GM19324 (cell line): Measurements from ENCODE around the gene KIZ.

Experiments used
- ATAC-seq: cut with Tn5 transposase; IDR thresholded peaks from one replicate; pipeline ENCODE4 v1.9.1; 2021; ENCODE audit warnings: mild to moderate bottlenecking, moderate library complexity; ENCODE audit not compliant: unreplicated experiment, low FRiP score

The KIZ gene

GRCh38 chr20:21125849-21126580, at the start of gene KIZ:
Gene KIZ (plus strand): TSS chr20:21126082. CDS start chr20:21126116, 34 bp downstream.
- peak; percentile 97 for ATAC-seq

GRCh38 chr20:21077809-21078345, 48.0 kb upstream of the KIZ start:
- ATAC-seq = no peak

- no peak for ATAC-seq
These were observed 43.3 kb upstream of the KIZ start for GRCh38 chr20:21082584-21082983.

GRCh38 chr20:21083825-21084325, 42.0 kb upstream of the KIZ start:
- no peak for ATAC-seq

- no peak for ATAC-seq
These were observed 37.9 kb upstream of the KIZ start for GRCh38 chr20:21087862-21088540.

GRCh38 chr20:21089391-21089790, 36.5 kb upstream of the KIZ start:
- no peak for ATAC-seq

GRCh38 chr20:21090111-21090618, 35.7 kb upstream of the KIZ start:
- ATAC-seq = no peak

- no peak for ATAC-seq
These were observed 35.2 kb upstream of the KIZ start for GRCh38 chr20:21090721-21091120.

GRCh38 chr20:21092806-21093205, 33.1 kb upstream of the KIZ start:
- no peak for ATAC-seq

GRCh38 chr20:21096321-21097043, 29.4 kb upstream of the KIZ start:
- ATAC-seq = peak; percentile 37

- ATAC-seq = peak; percentile 41
These were observed 25.9 kb upstream of the KIZ start for GRCh38 chr20:21099751-21100577.

- ATAC-seq = no peak
These were observed 25.1 kb upstream of the KIZ start for GRCh38 chr20:21100578-21101452.

GRCh38 chr20:21101453-21101931, 24.4 kb upstream of the KIZ start:
- ATAC-seq = no peak

- ATAC-seq = no peak
These were observed 23.8 kb upstream of the KIZ start for GRCh38 chr20:21101932-21102575.

GRCh38 chr20:21102603-21103311, 23.1 kb upstream of the KIZ start:
- ATAC-seq = no peak

GRCh38 chr20:21103582-21104465, 22.1 kb upstream of the KIZ start:
- no peak for ATAC-seq

GRCh38 chr20:21104466-21104761, 21.5 kb upstream of the KIZ start:
- ATAC-seq = no peak
